GM21528 (cell line): ENCODE results near the gene PEX16.

Source experiments
- ATAC-seq: cut with Tn5 transposase; IDR thresholded peaks from one replicate; pipeline ENCODE4 v1.9.1; 2021; ENCODE audit warnings: mild to moderate bottlenecking, moderate library complexity; ENCODE audit not compliant: unreplicated experiment, low FRiP score

Gene PEX16

DNA sequence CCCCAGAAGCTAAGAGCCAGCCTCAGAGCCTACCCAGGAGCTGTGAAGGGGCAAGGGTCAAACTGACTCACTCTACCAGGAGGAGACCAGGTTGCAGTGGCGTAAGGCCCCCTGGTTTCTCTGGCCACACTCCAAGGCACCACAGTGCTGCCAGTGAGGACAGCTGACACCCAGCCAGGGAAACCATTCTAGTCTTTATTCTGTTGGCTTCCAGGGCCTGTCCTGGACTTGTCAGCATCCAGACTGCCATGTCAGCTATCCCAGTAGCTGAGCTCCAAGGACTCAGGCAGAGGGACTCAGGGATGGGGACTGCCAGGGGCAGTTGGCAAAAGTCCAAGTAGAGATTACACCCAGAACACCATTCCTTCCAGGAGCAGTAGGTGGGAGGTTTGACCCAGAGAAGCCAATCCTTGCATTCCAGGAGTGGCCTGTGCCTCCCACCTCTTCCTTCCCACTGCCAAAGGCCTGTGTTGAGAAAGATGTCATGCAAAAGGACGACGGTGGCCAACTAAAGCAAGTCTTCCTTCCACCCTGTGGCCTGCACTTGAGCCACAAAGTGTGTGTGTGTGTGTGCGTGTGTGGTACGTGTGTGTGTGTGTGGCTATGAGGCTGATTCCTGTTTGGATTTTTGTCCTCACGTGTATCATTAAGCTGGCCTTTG, 35.8 kb downstream of the PEX16 start:
- no peak for ATAC-seq

DNA sequence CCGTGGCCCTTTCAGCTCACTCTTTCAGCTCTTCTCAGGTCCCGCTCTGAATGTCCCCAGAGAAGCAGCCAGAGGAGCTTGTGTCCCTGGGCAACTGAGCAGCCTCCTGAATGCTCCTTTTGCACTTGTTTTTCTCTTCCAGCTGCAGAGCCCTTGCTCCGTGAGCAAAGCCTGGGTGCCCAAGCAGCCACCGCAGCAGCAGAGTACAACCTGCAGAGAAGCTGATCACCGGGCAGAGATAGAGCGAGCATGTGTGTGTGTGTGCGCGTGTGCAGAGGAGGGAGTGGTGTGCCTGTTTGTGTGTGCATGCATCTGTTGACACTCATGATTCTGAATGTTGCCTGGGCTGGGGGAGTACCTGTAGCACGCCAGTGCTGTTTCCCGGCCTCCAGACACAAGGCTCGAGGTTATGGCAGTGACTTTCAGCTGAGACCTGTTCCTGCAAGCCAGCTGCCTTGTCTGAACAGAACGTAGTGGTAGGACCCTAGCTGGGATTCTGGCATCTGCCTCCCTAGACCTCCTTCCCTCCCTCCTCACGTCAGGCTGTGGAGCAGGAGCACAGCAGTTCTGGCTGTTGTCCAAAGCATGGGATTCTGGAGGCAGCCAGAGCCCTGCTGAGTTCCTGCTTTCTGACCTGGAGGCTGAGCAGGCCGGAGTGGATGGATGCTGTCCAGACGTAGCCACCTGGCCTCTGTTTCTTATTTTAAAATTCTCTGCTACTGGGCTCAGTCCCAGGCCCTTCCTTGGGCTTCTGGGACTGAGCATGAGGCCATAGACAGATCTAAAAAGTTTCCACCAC, 36.7 kb downstream of the PEX16 start:
- ATAC-seq: no peak

DNA sequence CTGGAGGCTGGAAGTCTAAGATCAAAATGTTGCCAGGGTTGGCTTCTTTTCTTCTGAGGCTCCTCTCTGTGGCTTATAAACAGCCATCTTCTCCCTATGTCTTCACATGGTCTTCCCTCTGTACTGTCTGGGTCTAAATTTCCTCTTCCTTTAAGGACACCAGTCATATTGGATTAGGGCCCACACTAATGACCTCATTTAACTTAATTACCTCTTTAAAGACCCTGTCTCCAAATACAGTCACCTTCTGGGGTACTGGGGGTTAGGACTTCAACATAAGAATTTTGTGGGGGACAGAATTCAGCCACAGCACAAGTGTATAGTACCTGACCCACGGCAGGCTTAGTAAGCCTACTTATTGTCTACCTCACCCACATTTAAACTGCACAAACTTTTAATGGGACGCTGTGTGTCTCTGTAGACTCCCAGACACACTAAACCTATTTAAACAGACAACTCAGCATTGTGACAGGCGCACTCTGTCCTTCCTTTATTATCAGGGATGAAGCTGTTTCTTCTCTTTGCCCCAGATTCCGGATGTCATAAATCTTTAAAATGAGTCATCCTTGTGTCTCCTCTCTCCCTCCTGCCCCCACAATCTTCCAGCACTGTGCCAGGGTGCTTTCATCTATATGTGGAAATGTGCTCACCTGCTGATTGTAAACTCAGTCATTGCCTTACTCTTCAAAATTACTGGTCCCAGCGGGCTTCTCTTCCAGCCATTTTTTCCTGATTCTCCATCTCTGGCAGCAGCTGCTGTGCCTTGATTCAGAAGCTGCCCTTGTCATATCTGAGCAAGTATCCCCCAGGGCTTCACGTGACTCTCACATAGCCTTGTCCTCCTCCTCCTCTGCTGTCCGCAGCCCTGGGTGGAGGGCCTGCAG, 37.6 kb downstream of the PEX16 start:
- ATAC-seq: no peak

DNA sequence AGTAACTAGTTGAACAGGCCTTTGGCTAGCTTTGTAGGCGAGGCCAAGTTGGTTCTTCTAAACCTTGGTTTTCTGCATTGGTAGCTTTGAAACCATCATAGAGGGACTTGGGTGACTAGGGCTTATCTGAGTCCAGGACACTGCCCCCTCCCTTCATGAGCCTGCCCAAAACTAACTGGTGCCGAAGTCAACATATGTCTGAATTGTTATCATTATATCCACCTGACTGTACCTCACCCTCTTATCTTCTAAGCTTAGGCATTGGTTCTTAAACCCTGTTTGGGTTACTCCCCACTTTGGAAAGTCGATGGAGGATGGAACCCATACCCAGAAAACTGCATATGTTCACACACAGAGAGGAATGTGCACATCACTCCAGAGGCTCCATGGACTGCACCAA, 39.8 kb downstream of the PEX16 start:
- no peak for ATAC-seq

DNA sequence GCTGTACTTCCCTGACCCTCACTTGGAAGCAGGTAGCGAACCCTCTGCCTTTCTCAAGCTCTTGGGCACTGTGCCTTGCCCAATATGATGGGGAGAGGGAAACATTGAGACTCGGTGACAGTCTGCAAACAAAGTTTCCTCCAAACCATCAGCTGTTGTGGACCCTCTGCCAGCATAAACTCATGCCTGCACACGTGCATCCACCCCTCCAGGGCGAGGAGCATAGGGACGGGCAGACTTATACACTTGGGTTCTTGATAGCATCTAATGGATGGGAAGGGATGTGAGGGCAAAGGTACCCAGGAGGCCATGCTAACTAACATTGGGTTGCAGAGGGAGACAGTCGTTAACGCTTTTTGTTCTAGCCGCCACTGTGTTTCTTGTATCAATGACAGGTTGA, 40.5 kb downstream of the PEX16 start:
- no peak for ATAC-seq

DNA sequence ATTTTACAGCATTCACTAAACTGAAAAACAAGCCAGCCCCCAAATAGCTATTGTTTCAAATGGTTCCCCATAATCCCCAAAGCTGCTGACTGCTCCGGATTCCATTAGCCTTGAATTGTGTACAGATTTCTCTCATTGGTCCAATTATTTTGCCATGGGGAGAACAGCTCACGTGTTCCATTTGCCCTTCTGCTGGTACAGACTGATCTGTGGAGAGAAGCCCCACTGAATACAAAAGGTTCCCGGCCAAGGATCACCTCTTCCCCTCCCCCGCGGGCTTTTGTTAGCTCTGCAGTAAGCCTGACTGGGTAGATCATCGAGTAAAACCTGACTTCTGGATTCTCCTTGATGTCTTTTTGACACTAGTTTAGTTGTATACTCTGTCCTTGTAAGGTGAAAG, 41.3 kb downstream of the PEX16 start:
- no peak for ATAC-seq

DNA sequence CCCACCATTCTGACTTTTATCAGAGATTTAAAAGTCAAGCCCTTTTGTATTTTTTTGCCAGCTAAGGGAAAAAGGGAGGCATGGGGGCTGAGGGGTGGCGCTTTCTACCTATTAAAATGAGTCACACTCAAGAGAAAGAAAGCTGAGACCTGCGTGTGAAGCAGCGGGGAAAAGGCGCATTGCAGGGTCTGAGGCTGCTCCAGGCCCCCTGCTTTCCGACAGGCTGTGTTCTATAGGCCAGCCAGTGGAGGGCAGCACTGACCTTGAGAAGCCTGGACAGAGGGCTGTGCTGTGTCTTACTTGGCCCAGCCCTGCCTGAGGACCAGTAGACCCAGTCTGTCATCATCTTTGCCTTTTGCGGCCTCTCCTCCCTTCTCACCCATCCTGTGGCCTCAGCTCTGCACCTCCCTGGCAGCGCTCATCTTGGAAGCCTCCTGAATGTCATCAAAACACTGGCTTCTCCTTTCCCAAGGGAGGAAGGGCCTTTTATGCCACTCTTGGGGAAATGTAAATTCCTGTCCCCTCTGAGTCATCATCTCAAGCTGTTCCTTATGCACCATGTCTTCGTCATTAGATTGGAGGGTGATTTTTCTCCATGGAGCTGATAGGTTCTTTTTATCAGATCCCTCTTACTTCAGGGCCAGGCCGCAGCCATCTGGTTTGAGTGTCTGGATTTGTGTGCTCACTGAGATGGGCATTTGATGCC, 44.9 kb downstream of the PEX16 start:
- no peak for ATAC-seq

DNA sequence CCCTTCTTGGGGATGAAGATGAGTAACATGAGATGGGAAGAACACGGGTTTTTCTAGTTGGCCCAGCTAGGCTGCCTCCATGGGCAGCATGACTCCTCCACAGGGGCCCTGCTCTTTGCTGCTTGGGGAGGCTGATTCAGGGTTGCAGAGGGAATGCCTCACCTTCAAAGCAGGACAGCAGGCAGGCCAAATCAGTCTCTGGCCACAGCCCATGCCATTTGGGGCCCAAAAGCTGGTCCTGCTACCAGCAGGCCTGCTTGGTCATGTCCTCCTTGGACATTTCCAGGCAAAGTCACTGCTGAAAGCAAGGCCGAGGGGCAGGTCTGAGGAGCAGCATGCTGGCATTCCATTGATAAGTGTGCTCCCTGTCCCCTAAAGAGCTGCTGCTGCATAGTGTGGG, 46.0 kb downstream of the PEX16 start:
- ATAC-seq: no peak

DNA sequence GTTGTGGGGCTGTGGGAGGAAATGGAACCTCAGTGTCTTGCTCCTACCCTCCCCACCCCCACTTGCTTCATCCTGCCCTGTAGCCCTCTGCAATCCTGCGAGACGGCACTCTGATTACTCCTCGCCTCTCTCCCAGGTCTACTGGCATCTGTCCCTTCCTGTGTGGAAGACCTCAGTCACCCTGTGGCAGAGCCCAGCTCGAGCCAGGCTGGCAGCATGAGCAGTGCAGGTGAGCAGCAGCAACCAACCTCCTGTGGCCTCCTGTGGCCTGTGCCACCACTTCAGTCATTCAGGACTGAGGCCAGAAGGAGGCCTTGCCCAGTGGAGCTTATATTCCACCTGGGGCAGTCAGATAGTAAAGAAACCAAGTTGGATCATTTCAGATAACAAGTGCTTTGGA, 47.0 kb downstream of the PEX16 start:
- ATAC-seq: no peak

DNA sequence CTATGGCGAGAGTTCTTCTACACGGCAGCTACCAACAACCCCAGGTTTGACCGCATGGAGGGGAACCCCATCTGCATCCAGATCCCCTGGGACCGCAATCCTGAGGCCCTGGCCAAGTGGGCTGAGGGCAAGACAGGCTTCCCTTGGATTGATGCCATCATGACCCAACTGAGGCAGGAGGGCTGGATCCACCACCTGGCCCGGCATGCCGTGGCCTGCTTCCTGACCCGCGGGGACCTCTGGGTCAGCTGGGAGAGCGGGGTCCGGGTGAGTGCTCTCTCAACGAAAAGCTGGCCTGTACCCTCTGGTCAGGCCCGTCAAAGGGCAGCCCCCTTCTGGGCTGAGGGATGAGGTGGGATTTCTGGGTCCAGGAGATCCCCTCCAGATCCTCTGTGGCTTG, 48.1 kb downstream of the PEX16 start:
- ATAC-seq: no peak

DNA sequence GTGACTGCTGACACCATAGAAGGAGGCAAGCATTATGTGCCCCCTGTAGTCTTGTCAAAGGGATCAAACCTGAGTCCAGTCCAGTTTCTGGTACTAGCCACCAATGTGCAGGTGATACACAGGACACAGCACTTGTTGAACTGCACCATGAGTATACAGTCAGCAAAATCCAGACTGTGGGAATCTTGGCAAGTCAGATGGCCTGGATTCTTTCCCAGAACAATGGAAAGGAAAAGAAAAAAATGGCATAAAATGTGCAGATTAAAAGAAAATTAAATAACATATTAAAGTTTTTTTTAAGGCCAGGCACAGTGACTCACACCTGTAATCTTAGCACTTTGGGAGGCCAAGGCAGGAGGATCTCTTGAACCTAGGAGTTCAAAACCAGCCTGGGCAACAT, 53.6 kb downstream of the PEX16 start:
- ATAC-seq: no peak

DNA sequence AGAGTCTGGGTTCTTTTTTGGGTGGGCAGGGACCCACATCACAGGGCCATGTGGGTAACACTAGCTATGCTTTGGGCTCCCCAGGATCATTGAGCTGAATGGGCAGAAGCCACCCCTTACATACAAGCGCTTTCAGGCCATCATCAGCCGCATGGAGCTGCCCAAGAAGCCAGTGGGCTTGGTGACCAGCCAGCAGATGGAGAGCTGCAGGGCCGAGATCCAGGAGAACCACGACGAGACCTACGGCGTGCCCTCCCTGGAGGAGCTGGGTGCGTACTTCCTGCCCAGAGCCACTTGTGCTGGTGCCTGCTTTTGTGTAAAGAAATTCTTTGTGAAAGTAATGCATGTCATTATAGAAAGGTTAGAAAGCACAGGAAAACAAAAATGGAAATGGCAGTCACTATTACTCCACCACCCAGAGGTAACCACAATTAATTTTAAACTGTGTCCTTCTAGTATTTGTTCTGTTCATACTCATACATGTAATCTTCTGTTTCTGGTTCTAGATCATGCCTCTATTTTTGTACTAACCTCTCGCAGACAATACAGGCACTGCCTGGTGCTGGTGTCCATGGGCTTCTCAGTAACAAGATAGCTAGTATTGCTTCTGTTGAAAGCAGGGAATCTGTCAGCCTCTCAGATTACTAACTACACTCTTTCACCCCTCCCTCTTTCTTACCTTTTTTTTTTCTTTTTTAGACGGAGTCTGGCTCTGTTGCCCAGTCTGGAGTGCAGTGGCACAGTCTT, 56.7 kb downstream of the PEX16 start:
- no peak for ATAC-seq

DNA sequence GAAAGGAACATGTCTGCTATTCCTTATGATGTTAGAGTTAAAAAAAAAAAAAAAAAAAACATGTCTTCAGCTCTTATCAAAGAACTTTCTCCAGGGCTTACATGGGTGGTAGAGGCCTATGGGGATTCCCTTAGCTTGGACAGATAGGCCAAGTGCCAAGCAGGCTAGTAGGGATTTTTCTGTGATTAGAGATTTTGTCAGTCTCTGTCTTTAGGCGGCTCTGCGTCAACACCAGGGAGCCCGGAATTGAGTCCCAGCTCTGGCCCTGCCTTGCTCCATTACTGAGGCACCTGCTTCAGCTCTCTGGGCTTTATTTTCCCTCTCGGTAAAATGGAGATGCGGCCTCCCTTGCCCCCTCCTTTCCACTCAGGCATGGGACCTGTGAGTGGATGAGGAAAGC, 57.3 kb downstream of the PEX16 start:
- no peak for ATAC-seq
